ENCODE data around the gene RNU7-1. TPM values are rescaled to one million over a fixed set of nuclear protein-coding genes. Genes with fewer than 3 reads are reported as not detected.

RNU7-1 gene
- polyA plus RNA-seq, 1 experiment = not detected

DNA sequence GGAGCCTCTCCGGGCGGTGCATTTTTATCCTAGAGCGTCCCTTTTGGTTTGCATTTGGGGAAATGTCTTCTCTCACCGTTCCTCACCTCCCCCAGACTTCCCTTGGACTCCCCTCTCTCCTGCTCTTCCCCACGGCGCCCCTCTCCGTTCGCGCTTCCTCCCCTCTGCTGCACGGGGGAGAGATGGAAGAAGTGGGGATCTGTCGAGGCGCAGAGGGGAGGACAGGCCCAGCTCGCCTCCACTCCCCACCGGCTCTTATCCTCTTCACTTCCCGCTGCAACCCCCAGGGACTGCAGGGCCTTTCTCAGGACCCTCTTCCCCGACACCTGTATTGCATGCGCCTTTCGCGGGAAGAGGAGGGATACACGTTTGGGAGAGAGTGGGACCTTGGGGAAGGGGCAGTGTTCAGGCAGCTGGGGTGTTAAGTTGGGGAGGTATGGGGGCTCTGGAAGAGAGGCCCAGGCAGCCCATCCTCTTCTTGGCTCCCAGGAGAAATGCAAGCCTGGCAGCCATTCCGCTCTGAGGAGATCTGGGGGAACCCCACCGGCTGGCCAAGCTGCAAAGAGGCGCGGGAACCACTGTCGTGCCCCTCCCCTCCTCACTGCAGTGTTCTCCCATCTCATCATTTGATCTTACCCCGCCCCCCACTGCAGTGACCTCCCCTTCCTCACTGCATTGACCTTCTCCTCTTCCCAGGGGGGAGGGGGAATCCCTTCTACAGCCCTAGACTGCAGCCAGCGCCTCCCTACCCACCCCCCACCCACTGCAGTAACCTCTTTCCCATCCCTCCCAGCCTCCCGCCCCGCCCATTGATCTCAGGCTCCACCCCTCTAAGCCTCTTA is 28.4 kb upstream of the RNU7-1 start:
- CTCF ChIA-PET = interaction anchor here (1.0 to 4.6 kb wide), 7 partner anchors 8 to 50 kb away, joined by 3 to 20 read pairs (median 6); partner anchors contain the start of genes SPSB2 and TPI1
- POLR2A ChIA-PET = interaction anchor here (0.6 kb wide), 1 partner anchor 20 kb away, joined by 8 read pairs; no protein-coding TSS in a partner anchor

DNA sequence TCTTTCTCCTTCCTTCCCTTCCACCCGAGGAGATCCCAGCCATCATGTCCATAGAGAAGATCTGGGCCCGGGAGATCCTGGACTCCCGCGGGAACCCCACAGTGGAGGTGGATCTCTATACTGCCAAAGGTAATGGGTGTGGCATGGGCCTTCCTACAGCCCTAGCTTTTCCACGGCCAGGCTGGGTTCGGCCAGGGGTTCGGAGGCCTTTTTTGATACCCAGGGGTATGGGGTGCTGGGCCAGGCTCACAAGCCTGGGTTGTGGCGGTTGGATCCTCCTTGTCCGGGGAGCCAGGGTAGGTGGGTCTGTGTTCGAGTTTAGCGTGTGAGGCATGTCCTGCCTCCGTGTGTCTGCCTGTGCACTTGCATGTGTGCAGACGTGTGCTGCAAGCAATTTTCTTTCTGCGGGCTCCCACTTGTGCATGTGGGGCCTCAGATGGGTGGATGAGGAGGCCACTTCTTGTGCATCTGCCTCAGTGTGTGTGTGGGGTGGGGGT is 27.8 kb upstream of the RNU7-1 start:
- peak overlapping the region; percentile 91 for H3K4me3 ChIP-seq (ENCODE audit: low read depth, low read length)

More for the DNA sequence above, 28.4 kb upstream of the RNU7-1 start:
- no peak for DNase-seq (ENCODE audit: low read depth)
- H3K27me3 ChIP-seq (ENCODE audit: control insufficient read depth, insufficient read depth, low read length) = no peaks in the 10 kb centered on the region
- TF ChIP-seq, protein P1, sequence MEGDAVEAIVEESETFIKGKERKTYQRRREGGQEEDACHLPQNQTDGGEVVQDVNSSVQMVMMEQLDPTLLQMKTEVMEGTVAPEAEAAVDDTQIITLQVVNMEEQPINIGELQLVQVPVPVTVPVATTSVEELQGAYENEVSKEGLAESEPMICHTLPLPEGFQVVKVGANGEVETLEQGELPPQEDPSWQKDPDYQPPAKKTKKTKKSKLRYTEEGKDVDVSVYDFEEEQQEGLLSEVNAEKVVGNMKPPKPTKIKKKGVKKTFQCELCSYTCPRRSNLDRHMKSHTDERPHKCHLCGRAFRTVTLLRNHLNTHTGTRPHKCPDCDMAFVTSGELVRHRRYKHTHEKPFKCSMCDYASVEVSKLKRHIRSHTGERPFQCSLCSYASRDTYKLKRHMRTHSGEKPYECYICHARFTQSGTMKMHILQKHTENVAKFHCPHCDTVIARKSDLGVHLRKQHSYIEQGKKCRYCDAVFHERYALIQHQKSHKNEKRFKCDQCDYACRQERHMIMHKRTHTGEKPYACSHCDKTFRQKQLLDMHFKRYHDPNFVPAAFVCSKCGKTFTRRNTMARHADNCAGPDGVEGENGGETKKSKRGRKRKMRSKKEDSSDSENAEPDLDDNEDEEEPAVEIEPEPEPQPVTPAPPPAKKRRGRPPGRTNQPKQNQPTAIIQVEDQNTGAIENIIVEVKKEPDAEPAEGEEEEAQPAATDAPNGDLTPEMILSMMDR (IDR thresholded peaks at IDR 0.05; ENCODE audit: insufficient read depth, low read depth, low read length) = no peak
- H3K4me3 ChIP-seq (ENCODE audit: low read depth, low read length) = peak overlapping the region; percentile 91
- peaks cover 11% of the 10 kb centered on the region for H3K36me3 ChIP-seq (ENCODE audit: control insufficient read depth, insufficient read depth, low read length)

DNA sequence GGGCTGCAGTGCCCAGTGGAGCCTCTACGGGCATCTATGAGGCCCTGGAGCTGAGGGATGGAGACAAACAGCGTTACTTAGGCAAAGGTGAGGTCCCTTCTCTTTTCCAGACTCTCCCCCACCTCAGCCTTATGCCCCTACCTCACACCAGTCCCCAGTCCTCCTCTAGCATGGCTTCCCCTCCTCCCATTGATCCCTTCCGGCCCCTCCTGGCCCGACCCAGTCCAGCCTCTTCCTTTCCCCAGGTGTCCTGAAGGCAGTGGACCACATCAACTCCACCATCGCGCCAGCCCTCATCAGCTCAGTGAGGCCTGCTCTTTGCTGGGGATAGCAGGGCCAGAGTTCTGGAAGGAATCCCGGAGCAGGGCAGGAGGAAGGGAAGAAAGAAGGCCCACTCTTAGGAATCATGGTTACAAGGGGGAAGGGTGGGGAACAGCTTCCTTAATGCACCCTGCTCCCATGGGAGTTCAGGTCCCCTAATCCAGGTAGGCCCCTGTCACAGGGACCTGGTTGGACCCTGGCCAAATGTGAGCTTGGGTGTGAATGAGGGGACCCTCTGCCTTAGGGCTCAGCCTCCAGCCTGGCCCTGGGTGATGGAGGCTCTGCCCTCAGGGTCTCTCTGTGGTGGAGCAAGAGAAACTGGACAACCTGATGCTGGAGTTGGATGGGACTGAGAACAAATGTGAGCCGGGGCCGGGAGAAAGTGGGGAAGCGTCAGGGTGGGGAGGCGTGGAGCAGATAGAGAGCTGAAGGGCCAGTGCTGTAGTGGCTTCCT is 27.0 kb upstream of the RNU7-1 start:
- POLR2A ChIA-PET = no interaction called here

More for the DNA sequence above, 27.8 kb upstream of the RNU7-1 start:
- no peak for DNase-seq (ENCODE audit: low read depth)
- ChIA-PET CTCF (interaction anchor here (1.5 to 4.6 kb wide), 2 partner anchors 43 to 47 kb away, joined by 4 to 20 read pairs; partner anchors contain the start of gene SPSB2), POLR2A (no interaction called here)
- H3K27me3 ChIP-seq (ENCODE audit: control insufficient read depth, insufficient read depth, low read length) = no peaks in the 10 kb centered on the region
- TF ChIP-seq, protein P1 (IDR thresholded peaks at IDR 0.05; ENCODE audit: insufficient read depth, low read depth, low read length) = no peak
- H3K36me3 ChIP-seq (ENCODE audit: control insufficient read depth, insufficient read depth, low read length) = peaks cover 11% of the 10 kb centered on the region

DNA sequence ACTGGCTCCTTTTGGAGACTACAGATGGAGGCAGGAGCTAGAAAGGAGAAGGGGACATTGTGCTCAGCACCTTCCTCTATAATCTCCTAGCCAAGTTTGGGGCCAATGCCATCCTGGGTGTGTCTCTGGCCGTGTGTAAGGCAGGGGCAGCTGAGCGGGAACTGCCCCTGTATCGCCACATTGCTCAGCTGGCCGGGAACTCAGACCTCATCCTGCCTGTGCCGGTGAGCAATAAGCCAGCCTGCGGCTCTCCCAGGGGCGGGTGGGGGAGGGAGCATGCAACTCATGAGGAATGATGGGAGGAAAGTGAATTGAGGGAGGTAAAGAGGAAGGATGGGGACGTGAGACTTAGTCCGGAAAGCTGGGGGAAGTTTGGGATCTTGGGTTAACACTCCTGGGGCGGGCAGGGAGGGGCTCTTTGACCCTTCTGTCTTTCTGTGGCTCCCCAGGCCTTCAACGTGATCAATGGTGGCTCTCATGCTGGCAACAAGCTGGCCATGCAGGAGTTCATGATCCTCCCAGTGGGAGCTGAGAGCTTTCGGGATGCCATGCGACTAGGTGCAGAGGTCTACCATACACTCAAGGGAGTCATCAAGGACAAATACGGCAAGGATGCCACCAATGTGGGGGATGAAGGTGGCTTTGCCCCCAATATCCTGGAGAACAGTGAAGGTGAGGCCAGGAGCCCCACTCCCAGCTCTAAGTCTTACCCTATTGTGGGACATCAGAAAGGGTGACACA is 26.0 kb upstream of the RNU7-1 start:
- CTCF ChIA-PET = interaction anchor here (1.1 to 4.6 kb wide), 3 partner anchors 27 to 175 kb away, joined by 3 to 20 read pairs (median 5); partner anchors contain the start of gene SPSB2
- POLR2A ChIA-PET = no interaction called here

More for the DNA sequence above, 27.0 kb upstream of the RNU7-1 start:
- DNase-seq (ENCODE audit: low read depth) = no peak
- CTCF ChIA-PET = interaction anchor here (1.3 to 4.6 kb wide), 3 partner anchors 26 to 48 kb away, joined by 4 to 20 read pairs (median 5); partner anchors contain the start of gene SPSB2
- H3K36me3 ChIP-seq (ENCODE audit: control insufficient read depth, insufficient read depth, low read length) = peaks cover 14% of the 10 kb centered on the region
- H3K27me3 ChIP-seq (ENCODE audit: control insufficient read depth, insufficient read depth, low read length) = no peaks in the 10 kb centered on the region
- no peak overlapping the region for H3K4me3 ChIP-seq (ENCODE audit: low read depth, low read length)
- TF ChIP-seq, protein P1 (IDR thresholded peaks at IDR 0.05; ENCODE audit: insufficient read depth, low read depth, low read length) = no peak

More for the DNA sequence above, 26.0 kb upstream of the RNU7-1 start:
- H3K4me3 ChIP-seq (ENCODE audit: low read depth, low read length) = no peak overlapping the region
- DNase-seq (ENCODE audit: low read depth) = no peak
- TF ChIP-seq, protein P1 (IDR thresholded peaks at IDR 0.05; ENCODE audit: insufficient read depth, low read depth, low read length) = no peak
- H3K27me3 ChIP-seq (ENCODE audit: control insufficient read depth, insufficient read depth, low read length) = no peaks in the 10 kb centered on the region
- H3K36me3 ChIP-seq (ENCODE audit: control insufficient read depth, insufficient read depth, low read length) = peaks cover 20% of the 10 kb centered on the region

Measured in BJ (cell line).